NCI-H510A (cell line): Measurements from ENCODE around the gene SEC23IP.
"Not testable (repeated sequence)": the region's sequence is repeated elsewhere in the genome, so short reads cannot be mapped to it uniquely, and the experiment has no call there.

Experiments used
- DNase-seq: peaks from one replicate; lab custom pipeline; 2025; lab: John Stamatoyannopoulos, UW

The SEC23IP gene

DNA sequence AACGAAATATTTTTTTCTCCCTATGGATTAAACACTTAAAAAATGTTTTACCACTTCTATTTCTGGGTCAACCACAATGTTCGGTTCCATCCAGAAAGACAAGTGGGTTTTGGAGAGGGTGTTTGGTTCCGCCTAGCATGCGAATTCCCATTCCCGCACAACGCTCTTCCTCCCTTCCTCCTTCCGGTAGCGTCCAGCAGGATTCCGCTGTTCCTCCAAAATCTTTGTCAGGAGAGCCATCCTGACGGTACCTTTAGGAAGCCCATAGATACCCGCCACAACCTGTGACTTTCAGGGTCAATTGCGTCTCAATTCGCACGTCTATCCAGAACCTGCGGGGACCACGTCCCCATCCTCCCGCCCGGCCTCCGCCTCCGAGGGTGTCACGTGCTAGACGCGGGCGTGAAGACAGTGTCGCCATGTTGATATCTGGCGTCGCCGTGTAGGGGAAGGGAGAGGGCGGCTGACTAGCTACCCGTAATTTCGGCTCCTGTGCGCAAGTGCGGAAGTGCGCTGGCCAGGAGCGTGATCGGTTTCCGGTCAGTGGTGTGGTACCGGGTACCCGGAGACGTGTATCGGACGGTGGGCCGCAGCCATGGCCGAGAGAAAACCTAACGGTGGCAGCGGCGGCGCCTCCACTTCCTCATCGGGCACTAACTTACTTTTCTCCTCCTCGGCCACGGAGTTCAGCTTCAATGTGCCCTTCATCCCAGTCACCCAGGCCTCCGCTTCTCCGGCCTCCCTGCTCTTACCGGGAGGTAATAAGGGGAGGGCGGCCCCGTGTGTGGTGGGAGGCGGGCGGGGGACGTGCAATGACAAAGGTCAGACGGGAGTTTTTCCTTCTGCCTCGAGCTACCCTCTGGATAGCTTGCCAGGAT is at the start of gene SEC23IP:
TSS of gene SEC23IP (plus strand) at position 543 of the 878 bp plus-strand sequence. CDS start at position 596, 53 bp downstream.
- DNase-seq: peak; percentile 93

DNA sequence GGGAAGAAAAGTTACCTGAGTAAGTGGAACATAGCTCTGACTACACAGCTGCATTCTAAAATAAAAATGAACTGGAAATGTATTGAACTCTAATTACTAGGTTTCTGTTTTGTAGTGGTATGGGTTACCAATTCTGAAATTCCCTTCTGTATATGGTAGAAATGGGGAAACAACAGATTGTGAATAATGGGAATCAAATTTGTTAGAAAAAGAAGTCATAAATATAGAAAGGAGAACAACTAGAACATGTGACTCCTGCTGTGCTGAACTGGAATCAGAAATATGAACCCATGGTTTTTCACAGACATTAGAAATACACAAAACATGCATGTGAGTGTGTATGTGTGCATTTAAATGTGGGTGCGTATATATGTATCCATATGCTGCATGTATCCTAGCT is 46.9 kb upstream of the SEC23IP start:
- no peak for DNase-seq

DNA sequence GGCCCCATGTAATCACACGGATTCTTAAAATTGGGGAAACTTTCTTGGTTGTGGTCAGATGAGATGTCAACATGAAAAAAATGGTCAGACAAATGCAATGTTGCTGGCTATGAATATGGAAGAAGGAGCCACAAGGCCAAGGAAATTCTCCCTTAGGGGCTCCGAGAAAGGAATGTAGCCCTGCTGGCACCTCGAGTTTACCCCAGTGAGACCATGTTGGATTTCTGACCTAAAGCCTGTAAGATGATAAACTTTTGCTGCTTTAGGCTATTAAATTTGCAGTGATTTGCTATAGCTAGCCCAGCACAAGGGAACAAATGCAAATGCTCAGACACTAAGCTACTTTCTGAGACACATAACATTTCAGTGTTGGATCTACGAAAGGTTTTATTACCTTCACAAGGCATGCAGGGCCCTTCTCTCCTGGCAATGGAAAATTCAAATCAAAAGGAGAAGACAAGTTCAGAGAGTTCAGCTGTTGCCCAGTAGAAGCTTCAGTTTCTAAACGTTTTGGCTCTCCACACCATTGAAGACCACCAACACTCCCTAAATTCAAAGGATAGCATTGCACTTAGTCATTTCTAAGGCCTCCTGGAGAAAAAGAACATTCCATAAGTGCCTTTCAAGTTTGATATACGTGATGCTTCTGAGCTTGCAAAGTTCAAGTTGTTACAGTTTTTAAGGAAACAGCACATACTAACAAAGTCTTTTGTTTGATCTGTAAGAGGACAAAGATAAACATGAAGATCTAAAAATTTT is 43.3 kb upstream of the SEC23IP start:
- DNase-seq: no peak

DNA sequence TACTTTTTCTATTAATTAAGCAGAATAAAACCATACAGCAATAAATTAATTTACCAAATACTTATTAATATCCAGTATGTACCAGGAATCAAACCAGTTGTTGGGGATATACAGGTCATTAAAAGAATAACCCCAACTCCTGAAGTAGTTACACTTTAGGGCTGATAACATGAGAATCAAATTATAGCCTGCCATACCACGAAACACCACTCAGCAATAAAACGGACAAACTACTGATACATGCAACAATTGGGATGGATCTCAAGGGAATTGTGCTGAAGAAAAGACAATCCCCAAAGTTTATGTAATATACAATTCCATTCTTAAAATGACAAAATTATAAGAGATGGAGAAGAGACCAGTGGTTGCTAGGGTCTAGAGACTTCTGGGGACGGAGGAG is 42.6 kb upstream of the SEC23IP start:
- DNase-seq: no peak

DNA sequence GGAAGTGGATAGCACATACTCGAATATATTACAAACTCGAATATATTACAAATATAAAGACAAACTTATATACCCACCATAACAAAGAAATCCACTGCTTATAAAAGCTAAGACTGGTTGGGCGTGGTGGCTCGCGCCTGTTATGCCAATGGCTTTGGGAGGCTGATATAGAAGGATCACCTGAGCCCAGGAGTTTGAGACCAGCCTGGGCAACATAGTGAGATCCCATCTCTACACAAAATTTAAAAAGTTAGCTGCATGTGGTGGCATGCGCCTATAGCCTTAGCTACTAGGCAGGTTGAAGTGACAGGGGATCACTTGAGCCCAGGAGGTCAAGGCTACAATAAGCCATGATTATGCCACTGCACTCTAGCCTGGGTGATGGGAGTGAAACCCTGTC is 40.3 kb upstream of the SEC23IP start:
- no peak for DNase-seq

DNA sequence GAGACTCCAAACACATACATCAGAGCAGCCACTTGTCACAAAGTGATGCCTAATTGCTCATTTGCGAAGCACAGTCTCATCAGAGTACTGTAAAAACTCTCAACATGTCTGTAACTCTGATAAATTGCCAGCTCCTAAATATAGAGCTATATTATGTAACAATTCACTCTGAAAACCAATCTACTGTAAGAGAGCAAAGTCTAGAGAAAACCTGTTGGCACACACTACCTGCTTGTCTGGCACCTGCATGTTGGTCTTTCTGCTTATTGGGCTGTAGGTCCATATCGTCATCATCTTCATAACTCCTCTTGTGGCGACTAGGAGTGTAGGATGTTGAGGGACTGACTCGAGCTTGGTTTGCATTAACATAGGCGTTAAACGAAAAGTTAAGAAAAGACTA is 39.7 kb upstream of the SEC23IP start:
- no peak for DNase-seq

DNA sequence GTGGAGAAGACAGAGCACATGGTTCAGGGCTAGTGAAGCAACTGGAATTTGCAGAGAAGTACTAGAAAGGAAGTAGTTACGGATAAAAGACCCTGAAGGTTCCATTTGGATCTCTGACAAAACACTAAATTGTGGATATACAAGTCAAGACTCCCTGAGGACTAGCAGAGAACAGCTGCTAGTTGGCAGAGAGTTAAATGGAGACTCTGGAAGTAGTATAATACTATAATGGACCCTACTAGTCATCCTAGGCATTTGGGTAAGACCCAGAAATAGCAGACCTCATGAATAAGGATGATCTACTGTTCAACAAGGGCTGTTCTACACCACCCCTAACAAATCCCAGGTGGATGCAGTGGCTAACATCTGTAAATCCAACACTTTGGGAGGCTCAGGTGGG is 39.0 kb upstream of the SEC23IP start:
- no peak for DNase-seq

DNA sequence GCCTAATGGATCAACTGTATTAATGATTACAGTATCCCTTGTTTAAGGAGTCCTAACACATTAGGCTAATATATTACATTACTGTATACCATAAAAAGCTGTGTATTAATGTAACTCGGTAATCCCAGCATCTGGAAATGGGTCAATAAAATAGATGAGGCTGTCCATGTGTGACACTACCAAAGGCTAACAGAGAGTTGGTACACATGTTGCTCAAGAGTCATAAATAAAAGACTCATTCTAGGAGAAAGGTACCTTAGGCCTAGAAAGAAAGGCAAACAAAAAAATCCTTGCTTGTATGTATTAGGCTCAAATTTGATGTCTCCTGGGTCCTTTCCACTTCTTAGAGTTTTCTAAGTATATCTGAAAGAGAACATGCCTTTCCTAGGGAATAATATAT is 34.5 kb upstream of the SEC23IP start:
- no peak for DNase-seq

DNA sequence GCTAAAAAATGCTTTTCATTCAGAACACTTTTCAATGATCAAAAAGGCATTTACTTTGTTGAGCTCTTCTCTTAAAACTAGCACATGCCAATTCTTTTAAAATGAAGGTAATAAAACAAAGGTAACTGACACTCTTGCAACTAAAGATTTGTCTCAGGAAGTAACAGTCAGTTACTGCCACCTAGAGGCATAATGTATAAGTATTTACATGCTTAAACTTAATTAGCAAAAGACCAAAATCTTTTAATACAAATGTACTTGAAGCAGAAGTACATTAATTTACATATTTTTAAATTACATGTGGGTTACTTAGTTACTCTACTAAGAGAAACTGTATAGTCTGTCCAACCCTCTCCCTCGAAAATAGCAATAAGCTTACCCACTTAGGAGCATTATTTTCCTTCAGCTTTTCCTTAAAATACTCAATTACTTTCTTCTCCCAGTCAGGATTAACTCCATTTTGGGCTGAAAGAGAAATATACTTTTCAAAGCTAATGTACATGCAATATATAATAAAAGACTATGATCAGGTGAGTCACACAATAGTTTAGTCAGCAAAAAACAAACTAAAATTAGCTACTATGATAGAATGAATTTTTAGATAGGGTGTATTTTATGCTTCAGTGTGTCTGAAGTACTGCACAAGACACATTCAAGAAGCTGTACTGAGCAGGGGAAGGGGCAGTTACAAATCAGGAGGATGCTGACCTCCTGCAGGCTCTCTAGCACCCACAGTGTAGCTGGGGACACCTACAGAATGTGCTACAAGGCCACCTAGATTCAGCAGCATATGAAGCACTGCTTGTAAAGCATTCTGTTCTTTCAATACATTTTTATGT is 32.9 kb upstream of the SEC23IP start:
- no peak for DNase-seq

DNA sequence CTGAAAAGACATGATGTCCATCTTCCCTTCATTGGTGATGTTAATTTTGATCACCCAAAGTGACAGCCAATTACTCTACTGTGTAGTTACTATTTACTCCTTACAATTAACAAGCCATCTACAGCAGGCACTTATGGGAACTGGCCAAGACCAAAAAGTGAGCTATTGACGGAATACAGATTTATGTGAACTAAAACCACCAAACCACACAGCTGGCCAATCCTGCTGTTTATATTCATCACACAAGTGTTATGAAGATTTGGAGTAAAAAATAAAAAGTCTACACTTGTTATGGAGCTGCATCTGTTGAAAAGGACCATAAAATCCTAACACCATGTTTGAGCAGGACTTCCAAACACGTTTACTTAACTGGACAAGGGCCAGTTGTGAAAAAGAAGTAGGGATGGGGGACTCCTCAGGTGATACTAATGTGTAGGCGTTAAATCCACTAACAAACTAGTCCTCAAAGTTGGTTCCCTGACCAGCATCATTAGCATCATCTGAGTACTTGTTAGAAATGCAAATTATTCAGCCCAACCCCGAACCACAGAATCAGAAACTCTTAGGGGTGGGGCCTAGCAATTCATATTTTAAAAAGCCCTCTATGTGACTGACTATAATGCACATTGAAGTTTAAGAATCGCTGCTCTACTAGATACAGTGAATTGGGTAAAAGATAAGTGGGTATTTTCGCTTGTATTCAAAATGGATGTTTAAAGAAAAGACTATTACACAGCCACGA is 31.5 kb upstream of the SEC23IP start:
- no peak for DNase-seq

DNA sequence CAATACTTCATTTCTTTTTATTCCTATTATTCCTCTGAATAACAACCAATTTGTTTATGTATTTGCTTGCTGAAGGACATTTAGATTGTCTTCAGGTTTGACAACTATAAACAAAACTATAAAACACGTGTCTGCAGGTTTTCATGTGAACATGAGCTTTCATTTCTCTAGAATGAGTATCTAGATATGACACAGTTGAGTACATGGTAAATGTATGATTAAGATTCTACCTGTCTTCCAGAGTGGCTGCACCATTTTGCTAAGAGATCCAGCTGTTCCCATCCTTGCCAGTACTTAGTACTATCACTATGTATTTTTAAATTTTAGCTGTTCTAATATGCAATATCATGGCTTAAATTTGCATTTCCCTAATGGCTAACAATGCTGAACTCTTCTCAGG is 30.0 kb upstream of the SEC23IP start:
- DNase-seq: no peak

DNA sequence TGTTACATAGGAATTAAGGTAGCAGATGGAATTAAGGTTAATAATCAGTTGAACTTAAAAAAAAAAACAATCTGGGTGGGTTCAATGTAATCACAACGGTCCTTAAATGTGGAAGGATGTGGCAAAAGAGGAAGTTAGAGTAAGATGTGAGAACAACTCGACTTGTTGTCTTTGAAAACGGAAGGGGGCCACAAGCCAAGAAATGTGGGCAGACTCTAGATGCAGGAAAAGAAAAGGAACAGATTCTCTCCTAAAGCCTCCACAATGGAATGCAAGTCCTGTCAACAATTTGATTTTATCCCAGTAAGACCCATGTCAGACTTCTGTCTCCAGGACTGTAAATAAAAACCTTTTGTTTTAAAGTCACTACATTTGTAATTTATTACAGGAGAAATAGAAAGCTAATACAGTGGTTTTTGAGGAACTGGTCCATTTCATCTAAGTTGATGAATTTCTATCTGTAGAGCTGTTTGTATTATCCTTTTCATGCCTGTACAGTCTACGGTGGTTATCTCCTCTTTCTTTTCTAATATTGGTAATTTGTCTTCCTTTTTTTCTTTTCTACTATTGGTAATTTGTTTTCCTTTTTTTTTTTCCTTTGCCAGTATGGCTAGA is 28.5 kb upstream of the SEC23IP start:
- no peak for DNase-seq

DNA sequence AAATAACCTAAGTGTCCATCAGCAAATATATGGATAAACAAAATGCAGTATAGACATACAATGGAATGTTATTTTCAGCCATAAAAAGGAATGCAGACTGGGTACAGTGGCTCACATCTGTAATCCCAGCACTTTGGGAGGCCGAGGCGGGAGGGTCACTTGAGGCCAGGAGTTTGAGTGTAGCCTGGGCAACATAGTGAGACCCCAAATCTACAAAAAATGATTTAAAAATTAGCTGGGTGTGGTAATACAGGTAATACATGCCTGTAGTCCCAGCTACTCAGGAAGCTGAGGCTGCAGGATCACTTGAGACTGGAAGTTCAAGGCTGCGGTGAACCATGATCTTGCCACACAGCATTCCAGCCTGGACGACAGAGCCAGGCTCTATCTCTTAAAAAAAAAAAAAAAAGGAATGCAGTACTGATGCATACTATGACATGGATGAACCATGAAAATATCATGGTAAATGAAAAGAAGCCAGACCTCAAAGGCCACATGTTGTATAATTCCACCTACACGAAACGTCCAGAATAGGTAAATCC is 26.8 kb upstream of the SEC23IP start:
- no peak for DNase-seq

DNA sequence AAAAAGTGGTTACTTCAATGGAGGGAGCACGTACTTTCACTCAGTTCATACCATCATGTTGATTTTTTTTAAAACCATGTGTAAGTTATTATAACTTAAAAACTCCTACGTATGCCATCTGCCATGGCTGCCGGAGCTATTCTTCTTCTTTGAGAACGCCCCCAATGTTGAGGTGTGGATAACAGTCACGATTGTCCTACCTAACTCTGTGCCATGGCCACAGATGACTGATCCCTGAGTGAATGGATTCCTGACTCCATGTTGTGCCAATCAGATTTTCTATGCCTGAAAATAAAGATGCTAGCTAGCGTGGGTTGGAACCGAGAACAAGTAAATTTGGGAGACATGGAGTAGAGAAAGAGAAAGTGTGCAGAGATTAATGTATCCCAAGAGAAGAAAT is 25.2 kb upstream of the SEC23IP start:
- DNase-seq: no peak

DNA sequence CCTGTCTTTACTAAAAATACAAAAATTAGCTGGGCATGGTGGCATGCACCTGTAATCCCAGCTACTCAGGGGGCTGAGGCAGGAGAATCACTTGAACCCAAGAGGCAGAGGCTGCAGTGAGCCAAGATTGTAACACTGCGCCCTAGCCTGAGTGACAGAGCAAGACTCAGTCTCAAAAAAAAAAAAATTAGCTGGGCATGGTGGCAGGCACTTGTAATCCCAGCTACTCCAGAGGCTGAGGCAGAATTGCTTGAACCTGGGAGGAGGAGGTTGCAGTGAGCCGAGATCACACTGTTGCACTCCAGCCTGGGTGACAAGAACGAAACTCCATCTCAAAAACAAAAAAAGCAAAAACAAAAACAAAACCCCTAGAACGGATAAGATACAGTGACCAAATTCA is 23.1 kb upstream of the SEC23IP start:
- DNase-seq: not testable (repeated sequence)

DNA sequence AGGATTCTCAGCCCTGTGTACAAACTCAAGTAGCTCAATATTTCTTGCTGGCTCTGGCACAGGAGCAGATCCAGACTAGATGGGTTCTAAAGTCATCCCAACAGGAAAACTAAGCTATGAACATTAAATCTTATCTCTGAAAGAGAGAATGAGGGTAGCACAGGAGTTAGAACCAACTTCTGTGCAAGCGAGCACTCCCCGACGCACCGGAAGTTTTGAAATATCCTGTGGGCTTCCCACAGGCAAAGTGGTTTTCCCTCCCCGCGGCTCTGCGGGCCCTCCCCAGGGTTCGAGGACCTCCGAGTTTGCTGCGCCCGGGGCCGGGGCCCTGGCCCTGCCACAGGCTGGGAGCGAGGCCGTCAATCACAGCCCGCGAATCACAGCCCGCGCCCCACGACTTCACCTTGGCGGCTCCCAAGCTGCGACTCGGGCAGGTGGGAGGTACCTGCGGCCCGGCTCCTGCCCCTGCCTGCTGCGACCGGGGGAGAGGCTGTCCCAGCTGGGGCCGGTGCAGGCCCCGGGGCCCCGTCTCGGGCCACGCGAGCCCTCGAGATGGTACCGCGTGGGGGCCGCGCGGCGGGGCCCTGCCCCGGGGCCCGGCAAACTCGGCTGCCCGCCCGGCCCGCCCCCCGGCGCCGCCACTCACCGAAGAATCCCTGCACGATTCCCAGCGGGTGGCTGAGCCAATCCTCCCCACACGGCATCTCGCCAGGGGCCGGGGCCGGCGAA is 20.5 kb upstream of the SEC23IP start:
- peak; percentile 46 for DNase-seq

DNA sequence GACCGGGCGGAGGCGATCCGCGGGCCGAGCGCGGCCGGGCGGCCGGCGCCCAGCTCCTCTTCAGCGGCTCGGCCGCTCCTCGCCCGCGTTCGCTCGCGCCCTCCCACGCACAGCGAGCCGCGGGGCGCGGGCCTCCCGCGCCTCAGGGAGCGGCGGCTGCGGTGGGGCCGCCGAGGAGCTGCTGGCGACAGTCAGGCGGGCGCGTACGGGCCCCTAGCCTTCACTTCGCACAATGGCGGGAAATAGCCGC is 20.0 kb upstream of the SEC23IP start, which contains the start of gene MCMBP:
TSS of gene MCMBP (minus strand) at position 234 of the 250 bp plus-strand sequence. CDS start 259 bp downstream, outside the sequence.
- no peak for DNase-seq

DNA sequence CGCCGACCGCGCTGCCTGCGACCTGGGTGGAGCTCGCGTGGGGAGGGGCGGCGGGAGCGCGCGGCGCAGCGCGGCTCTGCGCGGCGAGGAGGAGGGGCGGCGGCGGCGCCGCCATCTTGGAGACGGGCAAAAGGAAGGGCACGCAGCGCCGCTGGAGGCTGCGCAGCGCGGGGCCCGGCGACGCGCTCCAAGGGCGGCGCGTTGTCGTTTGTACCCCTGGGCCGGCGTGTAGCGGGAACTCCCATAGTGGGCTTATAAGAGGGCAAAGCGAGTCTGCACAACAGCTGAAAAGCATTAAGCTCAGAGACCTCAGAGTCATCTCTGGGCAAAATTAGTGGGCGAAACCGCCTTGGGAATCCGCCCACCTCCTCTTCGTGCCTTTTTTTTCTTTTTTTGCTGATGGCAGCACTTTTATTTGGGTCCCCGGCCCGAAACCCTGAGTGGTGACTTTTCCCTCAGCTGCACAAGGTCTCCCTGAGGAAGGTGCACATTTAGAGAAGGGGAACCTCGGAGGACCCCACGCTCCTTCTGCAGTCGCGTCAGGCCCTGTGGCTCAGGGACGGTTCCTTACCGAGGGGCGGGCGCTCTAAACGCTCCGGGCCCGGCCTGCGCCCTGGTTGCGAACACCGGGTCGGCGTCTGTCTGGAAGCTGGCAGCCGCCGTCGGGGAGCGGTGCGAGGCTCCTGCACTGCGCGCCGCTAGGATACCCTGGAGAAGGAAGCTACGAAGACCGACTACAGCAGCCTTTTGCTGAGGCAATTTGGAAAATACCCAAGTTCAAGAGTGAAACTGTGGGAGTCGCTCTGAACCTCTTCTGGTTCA is 19.5 kb upstream of the SEC23IP start:
- peak; percentile 83 for DNase-seq

DNA sequence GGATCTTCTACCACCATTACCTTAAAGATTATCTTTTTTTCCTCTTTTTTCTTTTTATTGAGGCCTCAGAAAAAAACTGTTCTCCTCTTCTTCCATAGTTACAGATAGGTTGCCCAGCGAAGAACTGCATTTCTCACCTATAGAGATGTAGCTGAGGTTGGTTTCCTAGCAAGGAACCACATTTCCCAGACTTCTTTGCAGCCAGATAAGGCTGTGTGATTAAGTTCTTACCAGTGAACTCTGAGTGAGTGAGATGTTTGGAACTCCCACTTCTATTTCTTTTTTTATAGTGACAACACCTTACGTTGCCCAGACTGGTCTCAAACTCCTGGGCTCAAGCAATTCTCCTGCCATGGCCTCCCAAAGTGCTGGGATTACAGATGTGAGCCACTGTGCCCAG is 14.0 kb upstream of the SEC23IP start:
- DNase-seq: no peak
